IMR-90 (cell line): ENCODE measurements around the gene PRSS35. TPM values are rescaled to one million over a fixed set of nuclear protein-coding genes. Genes with fewer than 3 reads are reported as not detected.

Source experiments
- ATAC-seq: fragments of 200-7000 bp; cut with Tn5 transposase; 2 replicates; pipeline ENCODE4 v1.9.1; 2020; ENCODE audit warnings: low read depth, mild to moderate bottlenecking, moderate library complexity
- BruUV-seq: library from RNA; stranded (reverse); fragments of 400-500 nt; replicated peaks from 2 replicates; lab custom pipeline; 2021; lab: Mats Ljungman, UMichigan
- CTCF ChIA-PET: fragments of 300-600 bp; formaldehyde crosslinking; extraction: SDS; loops from one replicate; lab custom pipeline; 2021; ENCODE audit warnings: antibody characterized with exemption; lab: Yijun Ruan, JAX
- POLR2A ChIA-PET: fragments of 300-600 bp; sonication (Branson Sonifier 250); formaldehyde crosslinking; loops from one replicate; lab custom pipeline; 2022; ENCODE audit warnings: antibody characterized with exemption; ENCODE audit not compliant: unreplicated experiment; lab: Charles Lee
- DNase-seq: peaks from one replicate; pipeline ENCODE4 v3.0.0; 2013
- H2AFZ ChIP-seq: replicated peaks from 2 replicates; pipeline ENCODE3; 2013; ENCODE audit warnings: low read length, mild to moderate bottlenecking; ENCODE audit not compliant: poor library complexity
- H2AK5ac ChIP-seq: 2 replicates; pipeline ENCODE4 v1.6.1; 2013; ENCODE audit warnings: low read depth, low read length, inconsistent platforms
- H2AK9ac ChIP-seq: replicated peaks from 2 replicates; pipeline ENCODE3; 2013; ENCODE audit warnings: mild to moderate bottlenecking, low read depth, low read length, moderate library complexity; ENCODE audit not compliant: poor library complexity
- H2BK120ac ChIP-seq: 2 replicates; pipeline ENCODE4 v1.6.1; 2013; ENCODE audit warnings: low read depth, low read length, inconsistent platforms
- H2BK15ac ChIP-seq: 3 replicates; pipeline ENCODE4 v1.6.1; 2013; ENCODE audit warnings: low read depth, low read length, inconsistent platforms
- H2BK20ac ChIP-seq: 2 replicates; pipeline ENCODE4 v1.6.1; 2013; ENCODE audit warnings: low read depth, mild to moderate bottlenecking, inconsistent platforms, low read length, moderate library complexity
- H2BK5ac ChIP-seq: 2 replicates; pipeline ENCODE4 v1.6.1; 2013; ENCODE audit warnings: mild to moderate bottlenecking, low read depth, low read length, inconsistent platforms; ENCODE audit not compliant: poor library complexity, severe bottlenecking
- H3K14ac ChIP-seq: replicated peaks from 2 replicates; pipeline ENCODE4 v1.6.1; 2013; ENCODE audit warnings: low read depth, low read length, inconsistent platforms
- H3K18ac ChIP-seq: 2 replicates; pipeline ENCODE4 v1.6.1; 2013; ENCODE audit warnings: low read depth, low read length, control low read depth
- H3K23ac ChIP-seq: 2 replicates; pipeline ENCODE4 v1.6.1; 2013; ENCODE audit warnings: low read depth, low read length, inconsistent platforms
- H3K27ac ChIP-seq: 2 replicates; pipeline ENCODE4 v1.5.1; 2013; ENCODE audit warnings: mild to moderate bottlenecking, control low read depth, low read length; ENCODE audit not compliant: insufficient read depth
- H3K27me3 ChIP-seq: 2 replicates; pipeline ENCODE4 v1.6.1; 2013; ENCODE audit warnings: low read length; ENCODE audit not compliant: control insufficient read depth, insufficient read depth
- H3K36me3 ChIP-seq: 2 replicates; pipeline ENCODE4 v1.6.1; 2013; ENCODE audit warnings: low read length, mixed read lengths; ENCODE audit not compliant: control insufficient read depth, insufficient read depth
- H3K4ac ChIP-seq: 2 replicates; pipeline ENCODE4 v1.6.1; 2013; ENCODE audit warnings: low read depth, low read length, inconsistent platforms
- H3K4me1 ChIP-seq: 2 replicates; pipeline ENCODE4 v1.6.1; 2013; ENCODE audit warnings: low read length, mixed read lengths; ENCODE audit not compliant: control insufficient read depth, insufficient read depth
- H3K4me2 ChIP-seq: 2 replicates; pipeline ENCODE4 v1.6.1; 2013; ENCODE audit warnings: low read depth, mild to moderate bottlenecking, control low read depth, low read length, moderate library complexity
- H3K4me3 ChIP-seq: 2 replicates; pipeline ENCODE4 v1.5.1; 2013; ENCODE audit warnings: low read depth, mild to moderate bottlenecking, control low read depth, low read length, moderate library complexity; ENCODE audit not compliant: insufficient read depth
- H3K56ac ChIP-seq: 2 replicates; pipeline ENCODE4 v1.6.1; 2013; ENCODE audit warnings: low read length, inconsistent platforms; ENCODE audit not compliant: insufficient read depth; ENCODE audit errors: extremely low read depth
- H3K79me1 ChIP-seq, 2 experiments: 2 replicates each; pipeline ENCODE4 v1.6.1; 2013; ENCODE audit warnings: low read length in 2 of 2, inconsistent platforms in 1 of 2, low read depth in 1 of 2
- H3K9ac ChIP-seq: 2 replicates; pipeline ENCODE4 v1.6.1; 2013; ENCODE audit warnings: low read depth, low read length, control low read depth
- H3K9me1 ChIP-seq: 2 replicates; pipeline ENCODE4 v1.6.1; 2013; ENCODE audit warnings: low read length, inconsistent platforms; ENCODE audit not compliant: insufficient read depth
- H3K9me3 ChIP-seq: 2 replicates; pipeline ENCODE4 v1.6.1; 2013; ENCODE audit warnings: low read length; ENCODE audit not compliant: control insufficient read depth, insufficient read depth
- H4K20me1 ChIP-seq: 2 replicates; pipeline ENCODE4 v1.6.1; 2013; ENCODE audit warnings: low read length, inconsistent platforms; ENCODE audit not compliant: insufficient read depth
- H4K5ac ChIP-seq: 2 replicates; pipeline ENCODE4 v1.6.1; 2013; ENCODE audit warnings: mild to moderate bottlenecking, low read depth, low read length, control low read depth
- H4K8ac ChIP-seq, 2 experiments: 2 replicates each; pipeline ENCODE4 v1.6.1; 2013; ENCODE audit warnings: low read depth in 2 of 2, low read length in 2 of 2, control low read depth in 1 of 2, inconsistent platforms in 1 of 2
- H4K91ac ChIP-seq: 2 replicates; pipeline ENCODE4 v1.6.1; 2013; ENCODE audit warnings: low read depth, low read length, inconsistent platforms; ENCODE audit not compliant: insufficient read depth
- BHLHE40 ChIP-seq: fragments of 150-350 bp; IDR thresholded peaks from 2 replicates; pipeline ENCODE4 v1.6.1; 2016; ENCODE audit warnings: mild to moderate bottlenecking, low read depth, low read length
- CEBPB ChIP-seq: IDR thresholded peaks from 2 replicates; pipeline ENCODE4 v1.6.1; 2012; ENCODE audit warnings: low read depth, low read length, improper control_type of control experiment
- CHD1 ChIP-seq: IDR thresholded peaks from 2 replicates; pipeline ENCODE4 v1.6.1; 2012; ENCODE audit warnings: low read depth, low read length, improper control_type of control experiment
- CTCF ChIP-seq: conservative IDR thresholded peaks from 2 replicates; pipeline ENCODE4 v1.5.1; 2012; ENCODE audit warnings: mild to moderate bottlenecking, low read depth, low read length, improper control_type of control experiment
- ELK1 ChIP-seq: fragments of 150-350 bp; IDR thresholded peaks from 2 replicates; pipeline ENCODE4 v1.6.1; 2016; ENCODE audit warnings: low read depth, mild to moderate bottlenecking, low read length, moderate library complexity, borderline replicate concordance
- FOS ChIP-seq: fragments of 150-350 bp; IDR thresholded peaks from 2 replicates; pipeline ENCODE4 v1.6.1; 2016; ENCODE audit warnings: low read depth, low read length
- MAFK ChIP-seq: IDR thresholded peaks from 2 replicates; pipeline ENCODE4 v1.6.1; 2012; ENCODE audit warnings: low read depth, low read length, improper control_type of control experiment
- MAZ ChIP-seq: IDR thresholded peaks from 2 replicates; pipeline ENCODE4 v1.6.1; 2012; ENCODE audit warnings: low read depth, mild to moderate bottlenecking, low read length, improper control_type of control experiment, moderate library complexity, borderline replicate concordance
- MXI1 ChIP-seq: IDR thresholded peaks from 2 replicates; pipeline ENCODE4 v1.6.1; 2012; ENCODE audit warnings: low read depth, mild to moderate bottlenecking, low read length, moderate library complexity, borderline replicate concordance
- NFE2L2 ChIP-seq: fragments of 150-350 bp; IDR thresholded peaks from 2 replicates; pipeline ENCODE4 v1.6.1; 2016; ENCODE audit warnings: low read depth, mild to moderate bottlenecking, low read length
- POLR2A ChIP-seq: IDR thresholded peaks from 2 replicates; pipeline ENCODE4 v1.6.1; 2012; ENCODE audit warnings: mild to moderate bottlenecking, low read depth, low read length
- RAD21 ChIP-seq: IDR thresholded peaks from 2 replicates; pipeline ENCODE4 v1.6.1; 2012; ENCODE audit warnings: low read length, improper control_type of control experiment
- RCOR1 ChIP-seq: IDR thresholded peaks from 2 replicates; pipeline ENCODE4 v1.6.1; 2012; ENCODE audit warnings: mild to moderate bottlenecking, low read length, improper control_type of control experiment; ENCODE audit not compliant: insufficient replicate concordance
- RFX5 ChIP-seq: IDR thresholded peaks from 2 replicates; pipeline ENCODE4 v1.8.0; 2012; ENCODE audit warnings: low read depth, mild to moderate bottlenecking, low read length, moderate library complexity
- SMC3 ChIP-seq: fragments of 150-350 bp; IDR thresholded peaks from 2 replicates; pipeline ENCODE4 v1.6.1; 2016; ENCODE audit warnings: low read depth, mild to moderate bottlenecking, antibody characterized with exemption, low read length, moderate library complexity
- USF2 ChIP-seq: fragments of 150-350 bp; IDR thresholded peaks from 2 replicates; pipeline ENCODE4 v1.6.1; 2017; ENCODE audit warnings: mild to moderate bottlenecking, antibody characterized with exemption, low read length, low read depth
- WGBS, 2 experiments: methylation state at CpG; one replicate each; pipeline versions ENCODE4 v1.1.5 to v1.1.7; 2013; ENCODE audit warnings: missing lambda C conversion rate in 2 of 2; ENCODE audit not compliant: insufficient read length in 1 of 2; ENCODE audit errors: extremely low coverage in 2 of 2; 5-methylcytosine and 5-hydroxymethylcytosine counted together
- dilution Hi-C: fragments of 300-500 bp; cut with HindIII; formaldehyde crosslinking; loops from one replicate; pipeline ENCODE4 v1.14.3; 2018; ENCODE audit warnings: low sequenced_read_pairs; ENCODE audit not compliant: unreplicated experiment
- in situ Hi-C: fragments of 300-500 bp; cut with MboI; formaldehyde crosslinking; loops from 3 replicates; pipeline ENCODE4 v1.14.3; 2019; ENCODE audit warnings: low sequenced_read_pairs, inconsistent platforms, mixed read lengths
- intact Hi-C: fragments of 100-400 bp; cut with micrococcal nuclease; formaldehyde crosslinking; loops from 2 replicates; pipeline ENCODE4 v1.10.0; 2022
- polyA plus RNA-seq, 3 experiments: library from polyadenylated mRNA; depleted of rRNA; stranded (reverse); fragments of >200 nt; gene quantifications; 2 replicates each; pipeline ENCODE4 v1.2.3, GENCODE V29; 2012; ENCODE audit warnings: low replicate concordance in 1 of 3
- total RNA-seq: library from RNA; depleted of rRNA; stranded (reverse); fragments of >200 nt; gene quantifications from 2 replicates; pipeline ENCODE4 v1.2.3, GENCODE V29; 2012

Gene PRSS35
- total and polyA plus RNA-seq, 2 of the 4 experiments (the other 2 are of a cell fraction), result 5.2 to 5.6 TPM

- ChIA-PET POLR2A (no interaction called here), CTCF (interaction anchor here (0.6 kb wide), 2 partner anchors 40 to 337 kb away, joined by 3 read pairs; no protein-coding TSS in a partner anchor)
- H4K20me1 ChIP-seq, result no peaks in the 10 kb centered on the region
- no peak overlapping the region for H3K4ac ChIP-seq
- BruUV-seq, result no TSS peak
- H3K4me2 ChIP-seq, result no peak overlapping the region
- TF ChIP-seq SMC3, result no peak
- no peak for TF ChIP-seq CHD1
- no peak for TF ChIP-seq USF2
- TF ChIP-seq RFX5, result no peak
- no peak for TF ChIP-seq ELK1
- TF ChIP-seq FOS, result no peak
- TF ChIP-seq MAFK, result no peak
- TF ChIP-seq RAD21, result no peak
- no peak for TF ChIP-seq RCOR1
- TF ChIP-seq MAZ, result no peak
- no peak for TF ChIP-seq BHLHE40
- TF ChIP-seq CTCF, result no peak
- TF ChIP-seq MXI1, result no peak
- TF ChIP-seq POLR2A, result no peak
- TF ChIP-seq NFE2L2, result no peak
- TF ChIP-seq CEBPB, result no peak
- no peak overlapping the region for H2BK5ac ChIP-seq
- WGBS, 2 experiments, result no CpG with 5 or more reads among the region's 1 CpG
- H3K9ac ChIP-seq, result no peak overlapping the region
- no peak overlapping the region for H2AK9ac ChIP-seq
- H3K14ac ChIP-seq, result no peak overlapping the region
- no peaks in the 10 kb centered on the region for H3K9me3 ChIP-seq
- H2AFZ ChIP-seq, result no peak overlapping the region
- H3K4me1 ChIP-seq, result no peaks in the 10 kb centered on the region
- H3K18ac ChIP-seq, result no peak overlapping the region
- no peak for DNase-seq
- no peaks in the 10 kb centered on the region for H3K36me3 ChIP-seq
- no peak overlapping the region for H3K4me3 ChIP-seq
- intact Hi-C loops, result no loop called here
- no peak overlapping the region for H3K23ac ChIP-seq
- H2AK5ac ChIP-seq, result no peak overlapping the region
- peaks cover 6% of the 10 kb centered on the region; the same call in 1 of the 2 replicates for H3K27me3 ChIP-seq
- H4K91ac ChIP-seq, result no peak overlapping the region
- no peak overlapping the region for H4K8ac ChIP-seq
- H2BK20ac ChIP-seq, result no peak overlapping the region
- no peak overlapping the region for H3K27ac ChIP-seq
- no peaks in the 10 kb centered on the region for H3K79me1 ChIP-seq
- in situ Hi-C loops, result no loop called here
- no peaks in the 10 kb centered on the region for H3K9me1 ChIP-seq
- no peak overlapping the region for H3K56ac ChIP-seq
- dilution Hi-C loops, result no loop called here
- H2BK15ac ChIP-seq, result no peak overlapping the region
- ATAC-seq, result no peak
- H2BK120ac ChIP-seq, result no peak overlapping the region
- H4K5ac ChIP-seq, result no peak overlapping the region
Observed at GRCh38 chr6:83558975-83559374, 46.6 kb downstream of the PRSS35 start.
